GM10847 (cell line): ENCODE results near the gene HNRNPK.

Experiments
- POLR2A ChIP-seq: IDR thresholded peaks from 2 replicates; pipeline ENCODE4 v1.6.1; 2011; ENCODE audit not compliant: insufficient read length; ENCODE audit errors: extremely low read depth

Gene HNRNPK

GRCh38 chr9:83979812-83980394 lies at the start of gene HNRNPK:
TSS of gene HNRNPK (minus strand) at chr9:83980215. CDS start at chr9:83978252, 1,963 bp downstream.
- no peak for TF ChIP-seq POLR2A

DNA sequence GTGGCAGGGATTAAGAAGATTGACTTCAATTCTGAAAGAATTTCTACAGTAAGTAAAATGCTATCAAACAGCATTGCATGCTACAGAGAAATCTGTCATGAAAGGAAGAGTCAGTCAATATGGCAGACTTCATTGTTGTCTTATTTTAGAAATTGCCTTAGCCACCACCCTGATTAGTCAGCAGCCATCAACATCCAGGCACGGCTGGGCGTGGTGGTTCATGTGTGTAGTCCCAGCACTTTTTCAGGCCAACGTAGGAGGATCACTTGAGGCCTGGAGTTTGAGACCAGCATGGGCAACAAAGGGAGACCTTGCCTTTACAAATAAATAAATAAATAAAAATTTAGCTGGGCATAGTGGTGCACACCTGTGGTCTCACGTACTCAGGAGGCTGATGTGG lies 47.2 kb upstream of the HNRNPK start:
- TF ChIP-seq POLR2A, result no peak

GRCh38 chr9:84024041-84024575 lies 44.1 kb upstream of the HNRNPK start:
- no peak for TF ChIP-seq POLR2A

DNA sequence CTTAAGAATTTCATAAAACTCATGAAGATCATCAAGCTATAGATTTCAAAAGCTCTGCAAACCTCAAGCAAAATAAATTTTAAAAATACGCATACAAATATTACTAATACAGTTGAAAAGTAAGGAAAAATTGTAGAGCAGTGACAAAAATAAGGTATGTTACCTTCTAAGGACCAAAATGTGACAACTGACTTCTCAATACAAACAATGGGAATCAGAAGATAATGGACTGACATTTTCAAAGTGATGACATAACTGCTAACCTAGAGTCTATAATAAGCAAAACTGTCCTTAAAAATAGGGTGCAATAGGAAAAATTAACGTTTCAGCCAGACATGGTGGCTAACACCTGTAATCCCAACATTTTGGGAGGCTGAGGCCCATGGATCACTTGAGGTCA lies 27.6 kb upstream of the HNRNPK start:
- no peak for TF ChIP-seq POLR2A

GRCh38 chr9:84003246-84003645 lies 23.2 kb upstream of the HNRNPK start:
- no peak for TF ChIP-seq POLR2A

DNA sequence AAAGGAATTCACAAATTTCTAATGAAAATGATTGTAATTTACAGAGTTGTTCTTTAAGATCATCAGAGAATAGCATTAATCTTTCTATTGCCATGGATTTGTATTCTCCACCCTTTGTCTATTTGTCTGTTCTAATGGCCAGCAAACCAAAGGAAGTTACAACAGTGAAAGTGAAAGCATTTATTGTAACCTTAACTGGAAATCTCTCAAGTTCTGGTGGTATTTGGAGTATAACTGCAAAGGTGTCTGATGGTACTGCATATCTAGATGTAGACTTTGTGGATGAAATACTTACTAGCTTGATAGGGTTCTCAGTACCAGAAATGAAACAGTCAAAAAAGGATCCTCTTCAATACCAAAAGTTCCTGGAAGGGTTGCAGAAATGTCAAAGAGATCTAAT lies 22.3 kb upstream of the HNRNPK start:
- TF ChIP-seq POLR2A, result no peak

GRCh38 chr9:84001621-84002020 lies 21.6 kb upstream of the HNRNPK start:
- no peak for TF ChIP-seq POLR2A

GRCh38 chr9:84000186-84000585 lies 20.2 kb upstream of the HNRNPK start:
- TF ChIP-seq POLR2A, result no peak

GRCh38 chr9:83999141-83999918 lies 19.3 kb upstream of the HNRNPK start:
- TF ChIP-seq POLR2A, result no peak

- TF ChIP-seq POLR2A, result no peak
Measured at GRCh38 chr9:83996126-83996525, 16.1 kb upstream of the HNRNPK start.

DNA sequence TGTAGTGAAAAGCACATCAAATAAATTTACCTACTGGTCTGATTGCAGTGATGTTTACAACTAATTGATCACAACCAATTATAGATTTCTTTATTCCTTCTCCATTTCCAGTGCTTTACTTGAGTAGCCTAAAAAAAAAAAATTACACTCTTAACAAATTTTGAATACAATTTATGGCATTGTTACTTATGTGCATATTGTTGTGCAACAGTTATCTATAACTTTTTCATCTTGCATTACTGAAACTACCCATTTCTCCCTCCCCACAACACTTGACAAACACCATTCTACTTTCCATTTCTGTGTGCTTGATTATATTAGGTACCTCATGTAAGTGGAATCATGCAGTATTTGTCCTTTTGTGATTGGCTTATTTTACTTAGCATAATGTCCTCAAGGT lies 12.9 kb upstream of the HNRNPK start:
- no peak for TF ChIP-seq POLR2A

DNA sequence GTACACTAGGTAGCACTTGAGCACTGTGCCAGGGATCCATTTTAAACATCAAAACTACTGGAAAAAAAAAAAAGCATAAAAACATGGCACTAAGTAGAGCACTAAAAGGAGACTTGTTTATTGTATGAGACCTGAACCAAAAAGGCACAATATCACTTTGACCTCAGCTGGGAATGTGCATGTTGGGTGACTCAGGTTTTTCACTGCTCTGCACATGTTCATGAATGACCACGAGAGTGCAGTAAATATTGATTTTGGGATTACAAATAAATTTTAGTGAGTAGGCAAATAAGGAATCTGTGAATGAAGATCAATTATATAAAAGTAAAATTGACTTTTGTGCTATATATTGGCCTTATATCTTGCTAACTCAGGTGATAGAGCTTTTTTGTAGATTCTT lies 12.4 kb upstream of the HNRNPK start:
- no peak for TF ChIP-seq POLR2A

- no peak for TF ChIP-seq POLR2A
Measured at GRCh38 chr9:83991355-83991754, 11.3 kb upstream of the HNRNPK start.

DNA sequence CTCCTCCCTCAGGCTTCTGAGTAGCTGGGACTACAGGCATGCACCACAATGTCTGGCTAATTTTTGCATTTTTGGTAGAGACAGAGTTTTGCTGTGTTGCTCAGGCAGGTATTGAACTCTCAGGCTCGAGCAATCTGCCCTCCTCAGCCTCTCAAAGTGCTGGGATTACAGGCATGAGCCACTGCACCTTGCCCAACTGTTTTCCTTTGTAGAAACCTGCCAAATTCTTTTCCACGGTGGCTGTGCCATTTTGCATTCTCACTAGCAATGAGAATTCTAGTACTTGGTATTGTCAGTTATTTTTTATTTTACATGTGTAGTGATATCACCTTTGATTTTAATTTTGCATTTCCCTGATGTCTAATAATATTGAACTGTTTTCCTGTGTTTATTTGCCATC lies 8.4 kb upstream of the HNRNPK start:
- TF ChIP-seq POLR2A, result no peak

- no peak for TF ChIP-seq POLR2A
Measured at GRCh38 chr9:83987402-83987791, 7.4 kb upstream of the HNRNPK start.

DNA sequence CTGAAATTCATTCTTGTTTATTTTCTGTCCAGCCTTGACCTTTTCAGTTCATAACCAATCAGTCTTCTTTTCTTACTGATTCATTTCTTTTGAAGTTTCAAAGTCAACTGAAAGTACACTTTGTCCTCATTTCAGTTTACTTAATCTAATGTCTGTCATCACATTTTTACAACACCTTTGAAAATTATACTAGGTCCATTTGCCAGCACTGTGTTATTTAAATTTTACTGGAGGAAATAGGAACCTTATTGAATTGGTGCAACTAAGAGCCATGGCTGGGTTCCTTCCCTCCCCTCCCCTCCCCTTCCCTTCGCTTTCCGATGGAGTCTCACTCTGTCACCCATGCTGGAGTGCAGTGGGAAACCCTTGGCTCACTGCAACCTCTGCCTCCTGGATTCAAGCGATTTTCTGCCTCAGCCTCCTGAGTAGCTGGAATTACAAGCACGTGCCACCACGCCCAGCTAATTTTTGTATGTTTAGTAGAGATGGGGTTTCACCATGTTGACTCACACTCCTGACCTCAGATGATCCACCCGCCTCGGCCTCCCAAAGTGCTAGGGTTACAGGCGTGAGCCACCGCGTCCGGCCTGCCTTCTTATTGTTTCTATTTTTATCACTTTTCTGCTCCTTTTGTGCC lies 6.9 kb upstream of the HNRNPK start:
- no peak for TF ChIP-seq POLR2A
